PFSK-1 (cell line): Measurements from ENCODE around the gene KDM5C.

Source experiments
- FOXP2 ChIP-seq: optimal IDR thresholded peaks from 2 replicates; pipeline ENCODE3; 2011; ENCODE audit warnings: borderline replicate concordance, control low read depth, inconsistent platforms; ENCODE audit not compliant: insufficient read depth; ENCODE audit errors: extremely low read length, extremely low read depth
- POLR2AphosphoS5 ChIP-seq: IDR thresholded peaks from 2 replicates; pipeline ENCODE4 v1.6.1; 2012; ENCODE audit warnings: low read depth, mild to moderate bottlenecking, control low read depth, low read length, moderate library complexity
- REST ChIP-seq, 2 experiments: IDR thresholded peaks; 2 replicates each; pipeline versions ENCODE4 v1.6.1 to v1.8.0; 2011 to 2012; ENCODE audit warnings: low read depth in 2 of 2, low read length in 2 of 2, control low read depth in 1 of 2, inconsistent platforms in 1 of 2, mild to moderate bottlenecking in 1 of 2, moderate library complexity in 1 of 2; ENCODE audit not compliant: insufficient read depth in 1 of 2
- SIN3A ChIP-seq: IDR thresholded peaks from 2 replicates; pipeline ENCODE4 v1.6.1; 2012; ENCODE audit warnings: mild to moderate bottlenecking, low read length, moderate library complexity, borderline replicate concordance; ENCODE audit not compliant: insufficient read depth
- TAF1 ChIP-seq: IDR thresholded peaks from 2 replicates; pipeline ENCODE4 v1.6.1; 2012; ENCODE audit warnings: low read length, control low read depth, borderline replicate concordance; ENCODE audit not compliant: insufficient read depth

KDM5C gene

GRCh38 chrX:53237056-53237455 lies 12.0 kb upstream of the KDM5C start:
- no peak for TF ChIP-seq TAF1
- TF ChIP-seq POLR2AphosphoS5, result no peak
- TF ChIP-seq REST (IDR thresholded peaks at IDR 0.05; ENCODE audit: insufficient read depth in 1 of 2, low read depth in 2 of 2, low read length in 2 of 2), result no peak
- TF ChIP-seq SIN3A, result no peak
- no peak for TF ChIP-seq FOXP2

GRCh38 chrX:53236025-53236679 lies 11.1 kb upstream of the KDM5C start:
- TF ChIP-seq SIN3A, result no peak
- no peak for TF ChIP-seq TAF1
- TF ChIP-seq POLR2AphosphoS5, result no peak
- no peak for TF ChIP-seq REST (IDR thresholded peaks at IDR 0.05; ENCODE audit: insufficient read depth in 1 of 2, low read depth in 2 of 2, low read length in 2 of 2)
- no peak for TF ChIP-seq FOXP2

GRCh38 chrX:53235566-53235965 lies 10.6 kb upstream of the KDM5C start:
- no peak for TF ChIP-seq TAF1
- TF ChIP-seq FOXP2, result no peak
- TF ChIP-seq SIN3A, result no peak
- no peak for TF ChIP-seq POLR2AphosphoS5
- TF ChIP-seq REST (IDR thresholded peaks at IDR 0.05; ENCODE audit: insufficient read depth in 1 of 2, low read depth in 2 of 2, low read length in 2 of 2), result no peak

GRCh38 chrX:53234484-53234883 lies 9.5 kb upstream of the KDM5C start:
- TF ChIP-seq SIN3A (no peak), FOXP2 (no peak), POLR2AphosphoS5 (no peak), REST (IDR thresholded peaks at IDR 0.05; ENCODE audit: insufficient read depth in 1 of 2, low read depth in 2 of 2, low read length in 2 of 2) (no peak), TAF1 (no peak)
